HepG2 (cell line): ENCODE results near the gene KLHDC8B. TPM values are rescaled to one million over a fixed set of nuclear protein-coding genes. Genes with fewer than 3 reads are reported as not detected.

ENCODE experiments used
- ATF7-NPFF ChIP-seq: sonication (generic); formaldehyde crosslinking; IDR thresholded peaks from 2 replicates; pipeline ENCODE4 v1.8.1; 2023; ENCODE audit warnings: mild to moderate bottlenecking, low read depth, missing genetic modification reagents, moderate library complexity
- CHD4 ChIP-seq: fragments of 200-600 bp; sonication (generic); IDR thresholded peaks from 2 replicates; pipeline ENCODE4 v1.7.0; 2017; ENCODE audit warnings: mild to moderate bottlenecking, low read length, borderline replicate concordance
- EEA1 ChIP-seq: sonication (generic); formaldehyde crosslinking; IDR thresholded peaks from 2 replicates; pipeline ENCODE4 v1.5.1; 2020; ENCODE audit warnings: mild to moderate bottlenecking, missing genetic modification reagents, borderline replicate concordance
- KDM2A ChIP-seq: sonication (generic); formaldehyde crosslinking; IDR thresholded peaks from 2 replicates; pipeline ENCODE4 v1.4.0; 2020; ENCODE audit warnings: low read depth, missing genetic modification reagents, borderline replicate concordance
- MED13 ChIP-seq: sonication (generic); formaldehyde crosslinking; IDR thresholded peaks from 2 replicates; pipeline ENCODE4 v1.5.0; 2020; ENCODE audit warnings: missing genetic modification reagents
- MTF2 ChIP-seq: sonication (generic); formaldehyde crosslinking; IDR thresholded peaks from 2 replicates; pipeline ENCODE4 v1.5.0; 2020; ENCODE audit warnings: missing genetic modification reagents, borderline replicate concordance
- NBN ChIP-seq: fragments of 450-650 bp; conservative IDR thresholded peaks from 2 replicates; pipeline ENCODE4 v1.6.1; 2017
- SKIL ChIP-seq: sonication (generic); formaldehyde crosslinking; IDR thresholded peaks from 2 replicates; pipeline ENCODE4 v1.8.0; 2022; ENCODE audit warnings: missing genetic modification reagents, mild to moderate bottlenecking, moderate library complexity, borderline replicate concordance
- SMAD1 ChIP-seq: sonication (generic); formaldehyde crosslinking; IDR thresholded peaks from 2 replicates; pipeline ENCODE4 v1.4.0; 2020; ENCODE audit warnings: missing genetic modification reagents, low read depth, mild to moderate bottlenecking, borderline replicate concordance
- SMAD3 ChIP-seq: sonication (generic); formaldehyde crosslinking; IDR thresholded peaks from 2 replicates; pipeline ENCODE4 v1.4.0; 2020; ENCODE audit warnings: missing genetic modification reagents
- ZBTB7B ChIP-seq: sonication (generic); formaldehyde crosslinking; IDR thresholded peaks from 2 replicates; pipeline ENCODE4 v1.4.0; 2020; ENCODE audit warnings: missing genetic modification reagents
- ZMYM2 ChIP-seq: sonication (generic); formaldehyde crosslinking; IDR thresholded peaks from 2 replicates; pipeline ENCODE4 v1.8.0; 2022; ENCODE audit warnings: mild to moderate bottlenecking, missing genetic modification reagents
- ZNF280B ChIP-seq: sonication (generic); formaldehyde crosslinking; IDR thresholded peaks from 2 replicates; pipeline ENCODE4 v1.5.0; 2020; ENCODE audit warnings: missing genetic modification reagents, mild to moderate bottlenecking, borderline replicate concordance
- ZNF350 ChIP-seq: sonication (generic); formaldehyde crosslinking; IDR thresholded peaks from 2 replicates; pipeline ENCODE4 v1.4.0; 2020; ENCODE audit warnings: mild to moderate bottlenecking, low read depth, missing genetic modification reagents, borderline replicate concordance
- ZNF430 ChIP-seq: sonication (generic); formaldehyde crosslinking; IDR thresholded peaks from 2 replicates; pipeline ENCODE4 v1.9.0; 2021; ENCODE audit warnings: mild to moderate bottlenecking, missing genetic modification reagents
- polyA plus RNA-seq, 8 experiments: library from polyadenylated mRNA; depleted of rRNA in 3 of 8; stranded (reverse) in 7 of 8; unstranded in 1 of 8; fragments of >200 nt; fragmentation: Illumina TruSeq in 4 of 8; extraction: Trizol in 4 of 8; gene quantifications; 2 replicates each; pipeline versions ENCODE4 v1.2.1 to v1.2.3, GENCODE V29; 2011 to 2016; ENCODE audit warnings: low read depth in 4 of 8, missing spikeins in 1 of 8, mixed read lengths in 1 of 8; ENCODE audit not compliant: insufficient read depth in 1 of 8
- total RNA-seq, 5 experiments: library from RNA; depleted of rRNA; stranded (reverse); fragments of >200 nt; fragmentation: Illumina TruSeq; extraction: Trizol; gene quantifications; 2 replicates each; pipeline ENCODE4 v1.2.3, GENCODE V29; 2016; ENCODE audit warnings: low read depth in 1 of 5
- TF ChIP-seq, protein P1 (sequence below): sonication (generic); formaldehyde crosslinking; IDR thresholded peaks from 2 replicates; pipeline ENCODE4 v1.5.0; 2020; ENCODE audit warnings: mild to moderate bottlenecking, missing genetic modification reagents, borderline replicate concordance
- TF ChIP-seq, protein P2 (sequence below): sonication (generic); formaldehyde crosslinking; IDR thresholded peaks from 2 replicates; pipeline ENCODE4 v1.8.1; 2023; ENCODE audit warnings: mild to moderate bottlenecking, inconsistent platforms, moderate library complexity, missing genetic modification reagents, borderline replicate concordance
- TF ChIP-seq, protein P3 (sequence below): sonication (generic); formaldehyde crosslinking; IDR thresholded peaks from 2 replicates; pipeline ENCODE4 v1.5.0; 2020; ENCODE audit warnings: missing genetic modification reagents

Gene KLHDC8B
- total and polyA plus RNA-seq, 2 of the 13 experiments (the other 11 are each of a cell fraction or from before 2014, with no cell fraction given) = 17.2 to 17.8 TPM

DNA sequence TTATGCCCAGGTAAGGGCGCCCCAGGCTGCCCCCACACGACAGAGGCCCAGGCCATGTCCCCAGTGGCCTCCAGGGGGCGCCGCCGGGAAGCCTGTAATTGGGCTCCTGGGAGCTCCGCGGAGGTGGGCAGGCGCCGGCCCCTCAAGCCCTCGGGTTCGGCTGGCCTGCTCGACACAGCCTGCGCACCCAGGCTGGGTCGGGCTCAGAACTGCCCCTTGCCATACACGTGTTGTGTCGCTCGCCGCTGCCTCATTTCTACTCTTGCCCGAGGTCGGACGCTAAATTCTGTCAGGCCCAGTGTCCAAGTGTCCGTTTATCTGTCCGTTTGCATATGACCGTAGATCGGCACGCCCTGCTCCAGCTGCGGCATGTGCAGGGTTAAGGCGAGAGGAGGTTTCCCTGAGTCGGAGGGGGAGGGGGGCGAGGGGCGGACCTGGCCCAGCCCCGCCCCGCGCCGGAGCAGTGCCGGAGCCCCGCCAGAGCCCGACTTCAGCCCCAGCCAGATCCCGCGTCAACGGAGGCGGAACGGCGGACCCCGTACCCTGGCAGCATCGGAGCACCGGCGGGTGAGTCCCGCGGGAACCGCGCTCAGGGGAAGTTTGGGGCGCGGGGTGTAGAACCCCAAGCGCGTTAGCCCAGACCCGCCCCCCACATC is at the start of gene KLHDC8B (continued):
- peak; percentile 91; the same call in 1 of the 2 replicates for TF ChIP-seq ZNF280B (CRISPR knock-in tag)
- no peak for TF ChIP-seq ZMYM2 (CRISPR knock-in tag)
- no peak for TF ChIP-seq ATF7-NPFF (CRISPR knock-in tag)
- no peak for TF ChIP-seq SMAD1
- TF ChIP-seq MED13 (CRISPR knock-in tag) = no peak
- 0 out of 2 replicates have a peak, but pooled peaks have one; percentile 48 for TF ChIP-seq EEA1 (CRISPR knock-in tag)
- TF ChIP-seq, protein P1, sequence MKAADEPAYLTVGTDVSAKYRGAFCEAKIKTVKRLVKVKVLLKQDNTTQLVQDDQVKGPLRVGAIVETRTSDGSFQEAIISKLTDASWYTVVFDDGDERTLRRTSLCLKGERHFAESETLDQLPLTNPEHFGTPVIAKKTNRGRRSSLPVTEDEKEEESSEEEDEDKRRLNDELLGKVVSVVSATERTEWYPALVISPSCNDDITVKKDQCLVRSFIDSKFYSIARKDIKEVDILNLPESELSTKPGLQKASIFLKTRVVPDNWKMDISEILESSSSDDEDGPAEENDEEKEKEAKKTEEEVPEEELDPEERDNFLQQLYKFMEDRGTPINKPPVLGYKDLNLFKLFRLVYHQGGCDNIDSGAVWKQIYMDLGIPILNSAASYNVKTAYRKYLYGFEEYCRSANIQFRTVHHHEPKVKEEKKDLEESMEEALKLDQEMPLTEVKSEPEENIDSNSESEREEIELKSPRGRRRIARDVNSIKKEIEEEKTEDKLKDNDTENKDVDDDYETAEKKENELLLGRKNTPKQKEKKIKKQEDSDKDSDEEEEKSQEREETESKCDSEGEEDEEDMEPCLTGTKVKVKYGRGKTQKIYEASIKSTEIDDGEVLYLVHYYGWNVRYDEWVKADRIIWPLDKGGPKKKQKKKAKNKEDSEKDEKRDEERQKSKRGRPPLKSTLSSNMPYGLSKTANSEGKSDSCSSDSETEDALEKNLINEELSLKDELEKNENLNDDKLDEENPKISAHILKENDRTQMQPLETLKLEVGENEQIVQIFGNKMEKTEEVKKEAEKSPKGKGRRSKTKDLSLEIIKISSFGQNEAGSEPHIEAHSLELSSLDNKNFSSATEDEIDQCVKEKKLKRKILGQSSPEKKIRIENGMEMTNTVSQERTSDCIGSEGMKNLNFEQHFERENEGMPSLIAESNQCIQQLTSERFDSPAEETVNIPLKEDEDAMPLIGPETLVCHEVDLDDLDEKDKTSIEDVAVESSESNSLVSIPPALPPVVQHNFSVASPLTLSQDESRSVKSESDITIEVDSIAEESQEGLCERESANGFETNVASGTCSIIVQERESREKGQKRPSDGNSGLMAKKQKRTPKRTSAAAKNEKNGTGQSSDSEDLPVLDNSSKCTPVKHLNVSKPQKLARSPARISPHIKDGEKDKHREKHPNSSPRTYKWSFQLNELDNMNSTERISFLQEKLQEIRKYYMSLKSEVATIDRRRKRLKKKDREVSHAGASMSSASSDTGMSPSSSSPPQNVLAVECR (CRISPR knock-in tag) = peak; percentile 89; the same call in 1 of the 2 replicates
- TF ChIP-seq, protein P2, sequence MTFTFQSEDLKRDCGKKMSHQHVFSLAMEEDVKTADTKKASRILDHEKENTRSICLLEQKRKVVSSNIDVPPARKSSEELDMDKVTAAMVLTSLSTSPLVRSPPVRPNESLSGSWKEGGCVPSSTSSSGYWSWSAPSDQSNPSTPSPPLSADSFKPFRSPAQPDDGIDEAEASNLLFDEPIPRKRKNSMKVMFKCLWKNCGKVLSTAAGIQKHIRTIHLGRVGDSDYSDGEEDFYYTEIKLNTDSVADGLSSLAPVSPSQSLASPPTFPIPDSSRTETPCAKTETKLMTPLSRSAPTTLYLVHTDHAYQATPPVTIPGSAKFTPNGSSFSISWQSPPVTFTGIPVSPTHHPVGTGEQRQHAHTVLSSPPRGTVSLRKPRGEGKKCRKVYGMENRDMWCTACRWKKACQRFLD (CRISPR knock-in tag) = no peak
- TF ChIP-seq NBN = no peak
- TF ChIP-seq MTF2 = 0 out of 2 replicates have a peak, but pooled peaks have one; percentile 35
- TF ChIP-seq SMAD3 (CRISPR knock-in tag) = no peak
- TF ChIP-seq ZBTB7B (CRISPR knock-in tag) = peak; percentile 76; the same call in 1 of the 2 replicates
- peak; percentile 71; the same call in 1 of the 2 replicates for TF ChIP-seq CHD4
- peak; percentile 74 for TF ChIP-seq ZNF430 (CRISPR knock-in tag)
- TF ChIP-seq ZNF350 (CRISPR knock-in tag) = peak; percentile 92
- TF ChIP-seq KDM2A = peak; percentile 89
- TF ChIP-seq SKIL = no peak
- TF ChIP-seq, protein P3, sequence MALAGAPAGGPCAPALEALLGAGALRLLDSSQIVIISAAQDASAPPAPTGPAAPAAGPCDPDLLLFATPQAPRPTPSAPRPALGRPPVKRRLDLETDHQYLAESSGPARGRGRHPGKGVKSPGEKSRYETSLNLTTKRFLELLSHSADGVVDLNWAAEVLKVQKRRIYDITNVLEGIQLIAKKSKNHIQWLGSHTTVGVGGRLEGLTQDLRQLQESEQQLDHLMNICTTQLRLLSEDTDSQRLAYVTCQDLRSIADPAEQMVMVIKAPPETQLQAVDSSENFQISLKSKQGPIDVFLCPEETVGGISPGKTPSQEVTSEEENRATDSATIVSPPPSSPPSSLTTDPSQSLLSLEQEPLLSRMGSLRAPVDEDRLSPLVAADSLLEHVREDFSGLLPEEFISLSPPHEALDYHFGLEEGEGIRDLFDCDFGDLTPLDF (CRISPR knock-in tag) = no peak; the same call in 1 of the 2 replicates
